ENCODE measurements around the gene D2HGDH.

GRCh38 chr2:241690202-241690717 lies 44.2 kb upstream of the D2HGDH start:
- TF ChIP-seq, protein P1, sequence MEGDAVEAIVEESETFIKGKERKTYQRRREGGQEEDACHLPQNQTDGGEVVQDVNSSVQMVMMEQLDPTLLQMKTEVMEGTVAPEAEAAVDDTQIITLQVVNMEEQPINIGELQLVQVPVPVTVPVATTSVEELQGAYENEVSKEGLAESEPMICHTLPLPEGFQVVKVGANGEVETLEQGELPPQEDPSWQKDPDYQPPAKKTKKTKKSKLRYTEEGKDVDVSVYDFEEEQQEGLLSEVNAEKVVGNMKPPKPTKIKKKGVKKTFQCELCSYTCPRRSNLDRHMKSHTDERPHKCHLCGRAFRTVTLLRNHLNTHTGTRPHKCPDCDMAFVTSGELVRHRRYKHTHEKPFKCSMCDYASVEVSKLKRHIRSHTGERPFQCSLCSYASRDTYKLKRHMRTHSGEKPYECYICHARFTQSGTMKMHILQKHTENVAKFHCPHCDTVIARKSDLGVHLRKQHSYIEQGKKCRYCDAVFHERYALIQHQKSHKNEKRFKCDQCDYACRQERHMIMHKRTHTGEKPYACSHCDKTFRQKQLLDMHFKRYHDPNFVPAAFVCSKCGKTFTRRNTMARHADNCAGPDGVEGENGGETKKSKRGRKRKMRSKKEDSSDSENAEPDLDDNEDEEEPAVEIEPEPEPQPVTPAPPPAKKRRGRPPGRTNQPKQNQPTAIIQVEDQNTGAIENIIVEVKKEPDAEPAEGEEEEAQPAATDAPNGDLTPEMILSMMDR (conservative IDR thresholded peaks at IDR 0.05 in 1 of 2, IDR thresholded peaks at IDR 0.05 in 1 of 2; ENCODE audit: extremely low read depth in 1 of 2, insufficient read depth in 1 of 2, low read depth in 1 of 2, low read length in 2 of 2) = no peak
- no peak for TF ChIP-seq EZH2 (IDR thresholded peaks at IDR 0.05; ENCODE audit: borderline replicate concordance, low read length)

All from mammary epithelial cell (primary cell).